ENCODE results near the gene MARCHF11.

- no peak for TF ChIP-seq EZH2phosphoT487 (IDR thresholded peaks at IDR 0.05; ENCODE audit: insufficient read depth, low read depth)
- TF ChIP-seq EZH2 (IDR thresholded peaks at IDR 0.05; ENCODE audit: insufficient read depth, poor library complexity, severe bottlenecking): no peak
These were observed 1.1 kb upstream of the MARCHF11 start for GRCh38 chr5:16180789-16181082.

Data from GM23248 (cell line).